ENCODE results near the gene ATP10A.

DNA sequence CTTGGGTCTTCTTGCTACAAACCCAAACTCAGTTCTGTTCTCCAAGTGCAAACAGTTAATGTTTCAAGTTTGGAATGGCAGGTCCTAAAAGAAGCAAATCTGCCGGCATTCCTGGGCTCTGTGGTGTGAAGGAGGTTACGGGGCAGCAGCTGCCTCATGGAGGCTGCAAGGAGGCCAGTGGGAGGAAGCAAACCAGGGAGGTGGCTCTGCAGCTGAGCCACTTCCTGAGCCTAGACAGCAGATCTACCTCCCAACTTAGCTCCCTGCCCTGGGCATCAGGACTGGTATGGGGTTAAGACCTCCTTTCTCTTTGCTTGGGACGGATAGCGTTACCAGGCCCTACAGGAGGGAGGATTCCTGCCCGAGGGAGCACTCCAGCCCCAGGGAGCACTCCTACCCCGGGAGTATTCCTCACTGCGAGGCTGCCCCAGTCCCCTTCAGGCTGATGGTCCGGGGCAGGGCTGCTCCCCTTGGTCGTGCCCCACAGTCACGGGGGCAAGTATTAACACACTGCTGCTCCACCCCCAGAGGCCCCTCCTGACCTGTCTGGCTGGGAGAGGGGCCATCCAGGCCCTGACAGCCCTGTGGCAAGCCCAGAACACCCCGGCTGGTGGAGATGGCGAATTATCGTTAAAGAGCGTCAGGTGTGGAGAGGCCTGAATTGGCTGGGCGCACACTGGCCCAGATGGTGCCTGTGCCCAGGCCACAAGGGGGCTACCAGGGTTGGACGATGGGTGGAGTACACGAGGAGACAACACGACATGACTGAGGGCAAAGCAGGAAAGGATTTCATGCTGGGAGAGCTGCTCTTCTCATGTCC is 129.9 kb downstream of the ATP10A start:
- TF ChIP-seq, protein P1, sequence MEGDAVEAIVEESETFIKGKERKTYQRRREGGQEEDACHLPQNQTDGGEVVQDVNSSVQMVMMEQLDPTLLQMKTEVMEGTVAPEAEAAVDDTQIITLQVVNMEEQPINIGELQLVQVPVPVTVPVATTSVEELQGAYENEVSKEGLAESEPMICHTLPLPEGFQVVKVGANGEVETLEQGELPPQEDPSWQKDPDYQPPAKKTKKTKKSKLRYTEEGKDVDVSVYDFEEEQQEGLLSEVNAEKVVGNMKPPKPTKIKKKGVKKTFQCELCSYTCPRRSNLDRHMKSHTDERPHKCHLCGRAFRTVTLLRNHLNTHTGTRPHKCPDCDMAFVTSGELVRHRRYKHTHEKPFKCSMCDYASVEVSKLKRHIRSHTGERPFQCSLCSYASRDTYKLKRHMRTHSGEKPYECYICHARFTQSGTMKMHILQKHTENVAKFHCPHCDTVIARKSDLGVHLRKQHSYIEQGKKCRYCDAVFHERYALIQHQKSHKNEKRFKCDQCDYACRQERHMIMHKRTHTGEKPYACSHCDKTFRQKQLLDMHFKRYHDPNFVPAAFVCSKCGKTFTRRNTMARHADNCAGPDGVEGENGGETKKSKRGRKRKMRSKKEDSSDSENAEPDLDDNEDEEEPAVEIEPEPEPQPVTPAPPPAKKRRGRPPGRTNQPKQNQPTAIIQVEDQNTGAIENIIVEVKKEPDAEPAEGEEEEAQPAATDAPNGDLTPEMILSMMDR (IDR thresholded peaks at IDR 0.05) = no peak
- no peak for TF ChIP-seq POLR2A (IDR thresholded peaks at IDR 0.05)
